ENCODE results near the gene ZNF862.

Gene ZNF862

GRCh38 chr7:149838224-149838991, at the start of gene ZNF862:
TSS of gene ZNF862 (plus strand) at chr7:149838375. CDS start at chr7:149838612, 237 bp downstream.
- peak; percentile 97 for DNase-seq

GRCh38 chr7:149789101-149789500, 49.1 kb upstream of the ZNF862 start:
- DNase-seq = no peak

- DNase-seq = no peak
Measured at GRCh38 chr7:149790146-149790548, 48.0 kb upstream of the ZNF862 start.

DNA sequence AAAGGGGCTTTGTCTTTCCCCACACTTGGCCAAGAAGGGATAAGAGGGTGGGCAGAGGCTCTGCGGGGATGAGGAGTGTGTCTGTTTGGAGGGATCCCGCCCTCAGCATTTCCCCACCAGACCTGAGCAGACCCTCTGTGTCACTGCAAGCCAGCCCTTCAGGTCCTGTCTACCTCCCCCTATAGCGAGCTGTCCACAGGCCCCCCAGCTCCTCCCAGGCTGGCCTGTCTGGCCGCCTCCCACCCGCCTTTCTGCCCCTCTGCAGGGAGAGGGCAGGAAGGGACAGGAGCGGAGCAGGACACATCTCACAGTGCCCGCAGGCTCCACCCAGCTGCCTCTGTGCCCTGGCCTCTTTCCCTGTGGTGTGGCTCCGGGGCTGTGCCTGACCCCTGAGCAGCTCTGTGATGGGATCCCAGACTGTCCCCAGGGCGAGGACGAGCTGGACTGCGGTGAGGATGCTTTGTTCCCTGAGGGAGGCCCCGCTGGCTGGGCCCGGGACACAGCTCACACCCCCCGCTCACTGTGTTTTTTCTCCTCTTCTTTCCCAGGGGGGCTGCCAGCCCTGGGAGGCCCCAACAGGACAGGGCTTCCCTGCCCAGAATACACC, 47.3 kb upstream of the ZNF862 start:
- no peak for DNase-seq

DNA sequence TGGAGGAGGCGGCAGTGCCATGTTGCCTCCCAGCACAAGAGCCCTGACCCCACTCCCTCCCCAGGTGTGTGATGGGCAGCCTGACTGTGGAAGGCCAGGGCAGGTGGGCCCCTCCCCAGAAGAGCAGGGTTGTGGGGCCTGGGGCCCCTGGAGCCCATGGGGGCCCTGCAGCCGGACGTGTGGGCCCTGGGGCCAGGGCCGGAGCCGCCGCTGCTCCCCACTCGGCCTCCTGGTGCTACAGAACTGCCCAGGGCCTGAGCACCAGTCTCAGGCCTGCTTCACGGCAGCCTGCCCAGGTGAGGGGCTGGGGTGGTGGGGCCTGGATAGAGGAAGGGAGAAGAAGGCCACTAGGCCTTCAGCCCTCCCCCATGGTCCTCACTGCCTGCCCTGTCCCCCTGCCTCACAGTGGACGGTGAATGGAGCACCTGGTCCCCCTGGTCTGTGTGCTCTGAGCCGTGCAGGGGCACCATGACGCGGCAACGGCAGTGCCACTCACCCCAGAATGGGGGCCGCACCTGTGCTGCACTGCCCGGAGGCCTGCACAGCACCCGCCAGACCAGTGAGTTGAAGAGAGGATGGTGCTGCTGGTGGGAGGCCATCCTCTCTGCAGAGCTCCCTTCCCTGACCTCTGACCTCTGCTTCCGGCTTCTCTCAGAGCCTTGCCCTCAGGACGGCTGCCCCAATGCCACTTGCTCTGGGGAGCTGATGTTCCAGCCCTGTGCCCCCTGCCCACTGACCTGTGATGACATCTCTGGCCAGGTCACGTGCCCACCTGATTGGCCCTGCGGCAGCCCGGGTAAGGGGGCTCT, 46.6 kb upstream of the ZNF862 start:
- DNase-seq = no peak

- no peak for DNase-seq
Measured at GRCh38 chr7:149792220-149792595, 46.0 kb upstream of the ZNF862 start.

GRCh38 chr7:149793261-149793660, 44.9 kb upstream of the ZNF862 start:
- DNase-seq = no peak

DNA sequence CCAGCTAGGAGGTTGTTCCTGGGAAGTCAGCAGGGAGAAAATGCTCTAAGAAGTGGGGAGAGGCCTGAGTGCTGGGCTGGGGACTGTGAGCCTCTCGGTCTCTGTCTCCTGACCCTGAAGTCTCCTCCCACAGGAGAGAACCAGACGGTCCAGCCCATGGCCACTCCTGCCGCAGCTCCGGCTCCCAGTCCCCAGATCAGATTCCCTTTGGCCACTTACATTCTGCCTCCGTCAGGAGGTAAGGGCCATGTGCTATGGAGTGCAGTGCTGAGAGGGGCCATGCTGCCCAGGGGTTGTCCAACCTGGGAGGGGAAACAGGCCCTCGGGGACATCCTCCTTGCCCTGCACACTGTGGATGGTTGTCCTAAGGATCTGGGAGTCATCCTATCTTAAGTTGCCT, 43.5 kb upstream of the ZNF862 start:
- no peak for DNase-seq

- DNase-seq = no peak
Measured at GRCh38 chr7:149795126-149795525, 43.0 kb upstream of the ZNF862 start.

GRCh38 chr7:149796287-149796860, 41.8 kb upstream of the ZNF862 start:
- DNase-seq = no peak

DNA sequence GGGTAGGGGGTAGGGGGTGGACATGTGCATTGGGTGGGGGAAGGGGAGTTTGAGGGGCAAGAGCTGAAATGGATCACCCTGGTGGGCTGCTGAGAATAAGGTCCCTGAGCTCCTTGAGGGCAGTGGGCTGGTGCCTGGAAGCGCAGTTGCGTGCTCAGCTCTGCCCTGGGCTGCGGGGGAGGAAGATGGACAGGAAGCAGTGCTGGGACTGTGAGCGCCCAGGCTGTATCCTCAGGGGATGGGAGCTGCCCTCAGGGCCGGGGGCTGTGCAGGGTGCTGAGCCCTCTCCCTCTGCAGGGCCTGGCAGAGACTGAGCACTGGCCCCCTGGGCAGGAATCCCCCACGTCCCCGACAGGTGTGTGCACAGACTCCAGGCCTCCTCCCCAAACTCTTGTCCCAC, 40.4 kb upstream of the ZNF862 start:
- no peak for DNase-seq

DNA sequence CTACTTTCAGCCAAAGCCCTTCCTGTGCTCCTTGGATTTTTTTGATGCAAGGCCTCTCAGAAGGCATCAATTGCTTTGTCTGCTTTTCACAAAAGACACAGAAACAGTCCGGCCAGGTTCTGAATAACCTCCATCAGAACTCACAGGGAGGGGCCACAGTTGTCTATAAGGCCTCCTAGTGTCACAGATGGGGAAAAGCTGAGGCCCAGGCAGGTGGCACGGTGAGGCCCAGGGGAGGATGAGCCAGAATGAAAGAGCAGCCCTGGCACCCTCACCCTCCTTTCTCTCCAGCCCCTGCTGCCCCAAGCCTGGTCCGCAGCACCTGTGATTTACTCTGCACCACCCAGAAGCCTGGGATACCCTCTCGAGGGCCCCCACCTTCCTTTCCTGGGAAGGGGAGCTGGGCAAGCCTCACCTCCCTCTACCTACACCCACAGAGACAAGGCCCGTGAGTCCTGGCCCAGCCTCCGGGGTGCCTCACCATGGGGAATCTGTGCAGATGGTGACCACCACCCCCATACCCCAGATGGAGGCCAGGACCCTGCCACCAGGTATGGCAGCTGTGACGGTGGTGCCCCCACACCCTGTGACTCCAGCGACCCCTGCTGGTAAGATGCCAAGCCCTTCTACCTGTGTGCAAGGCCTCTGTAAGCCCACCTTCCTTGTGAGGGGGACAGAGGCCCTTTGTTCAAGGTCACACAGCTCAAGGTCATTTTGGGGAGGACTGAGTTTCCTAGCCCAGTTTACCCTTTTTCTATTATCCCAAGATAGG, 38.6 kb upstream of the ZNF862 start:
- no peak for DNase-seq

GRCh38 chr7:149800169-149800555, 38.0 kb upstream of the ZNF862 start:
- no peak for DNase-seq

GRCh38 chr7:149801002-149801566, 37.1 kb upstream of the ZNF862 start:
- no peak for DNase-seq

GRCh38 chr7:149801816-149802215, 36.4 kb upstream of the ZNF862 start:
- no peak for DNase-seq

DNA sequence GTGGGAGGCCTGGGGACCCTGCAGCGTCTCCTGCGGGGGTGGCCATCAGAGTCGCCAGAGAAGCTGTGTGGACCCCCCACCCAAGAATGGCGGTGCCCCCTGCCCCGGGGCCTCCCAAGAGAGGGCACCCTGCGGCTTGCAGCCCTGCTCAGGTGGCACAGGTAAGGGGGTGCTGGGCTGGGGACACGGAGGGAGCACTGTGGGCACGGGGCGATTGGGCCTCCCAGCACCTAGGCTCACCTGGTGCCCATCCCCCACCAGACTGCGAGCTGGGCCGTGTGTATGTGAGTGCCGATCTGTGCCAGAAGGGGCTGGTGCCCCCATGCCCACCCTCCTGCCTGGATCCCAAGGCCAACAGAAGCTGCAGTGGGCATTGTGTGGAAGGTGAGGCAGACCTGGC, 35.2 kb upstream of the ZNF862 start:
- no peak for DNase-seq

- DNase-seq = no peak
Measured at GRCh38 chr7:149803551-149804074, 34.6 kb upstream of the ZNF862 start.

DNA sequence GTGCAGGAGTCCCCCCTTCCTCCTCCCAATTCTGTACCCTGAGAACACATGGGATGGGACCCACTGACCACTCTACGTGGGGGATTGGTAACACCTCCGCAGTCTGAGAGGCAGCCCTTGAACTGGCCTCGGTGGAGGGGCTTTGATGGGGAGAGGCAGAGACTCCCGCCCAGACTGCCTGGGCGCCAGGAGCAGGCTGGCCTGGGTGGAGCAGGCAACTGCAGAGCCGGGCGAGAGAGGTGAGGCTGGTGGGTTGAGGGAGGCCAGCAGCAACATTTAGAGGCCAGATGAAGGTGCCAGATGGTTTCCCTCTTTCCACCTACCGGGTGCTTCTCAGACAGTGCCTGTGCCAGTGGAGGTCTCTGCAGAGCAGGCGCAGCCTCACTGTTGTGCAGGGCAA, 34.1 kb upstream of the ZNF862 start:
- no peak for DNase-seq

DNA sequence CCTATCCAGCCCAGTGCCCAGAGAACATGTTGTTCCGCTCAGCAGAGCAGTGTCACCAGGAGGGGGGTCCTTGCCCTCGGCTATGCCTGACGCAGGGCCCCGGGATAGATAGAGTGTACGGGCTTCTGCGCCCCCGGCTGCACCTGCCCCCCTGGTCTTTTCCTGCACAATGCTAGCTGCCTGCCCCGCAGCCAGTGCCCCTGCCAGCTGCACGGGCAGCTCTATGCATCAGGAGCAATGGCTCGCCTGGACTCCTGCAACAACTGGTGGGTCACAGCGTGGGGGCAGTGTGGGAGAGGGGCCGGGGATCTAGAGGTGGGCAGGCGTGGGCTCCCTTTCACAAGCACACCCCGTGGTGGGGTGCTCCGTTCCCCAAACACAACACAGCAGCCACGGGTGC, 31.4 kb upstream of the ZNF862 start:
- no peak for DNase-seq

DNA sequence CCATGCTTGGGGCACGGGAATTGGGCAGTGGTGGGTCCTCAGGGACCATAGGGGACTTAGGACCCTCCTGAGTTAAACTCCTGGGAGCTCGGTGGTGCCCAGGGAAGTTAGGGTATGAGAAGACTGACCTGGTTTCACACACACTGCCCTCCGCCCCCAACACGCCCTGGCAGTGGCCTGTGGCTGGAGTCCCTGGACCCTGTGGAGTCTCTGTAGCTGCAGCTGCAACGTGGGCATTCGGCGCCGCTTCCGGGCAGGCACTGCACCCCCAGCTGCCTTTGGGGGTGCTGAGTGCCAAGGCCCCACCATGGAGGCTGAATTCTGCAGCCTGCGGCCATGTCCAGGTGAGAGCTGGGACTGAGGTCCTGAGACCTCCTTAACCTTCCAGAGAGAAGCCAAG, 29.9 kb upstream of the ZNF862 start:
- DNase-seq = no peak

DNA sequence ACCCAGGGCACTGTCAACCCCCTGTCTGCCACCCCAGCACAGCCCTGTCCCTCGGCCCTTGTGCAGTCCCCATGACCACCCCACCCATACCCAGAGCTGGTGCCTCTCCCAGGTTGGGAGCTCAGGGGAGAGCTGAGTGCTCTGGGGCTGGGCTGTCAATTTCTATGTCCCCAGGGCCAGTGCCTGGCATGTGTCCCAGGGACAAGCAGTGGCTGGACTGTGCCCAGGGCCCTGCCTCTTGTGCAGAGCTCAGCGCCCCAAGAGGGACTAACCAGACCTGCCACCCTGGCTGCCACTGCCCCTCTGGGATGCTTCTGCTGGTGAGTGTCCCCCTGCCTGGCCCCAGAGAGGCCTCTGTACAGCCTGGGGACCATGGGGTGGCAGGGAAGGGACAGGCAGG, 29.0 kb upstream of the ZNF862 start:
- DNase-seq = no peak

DNA sequence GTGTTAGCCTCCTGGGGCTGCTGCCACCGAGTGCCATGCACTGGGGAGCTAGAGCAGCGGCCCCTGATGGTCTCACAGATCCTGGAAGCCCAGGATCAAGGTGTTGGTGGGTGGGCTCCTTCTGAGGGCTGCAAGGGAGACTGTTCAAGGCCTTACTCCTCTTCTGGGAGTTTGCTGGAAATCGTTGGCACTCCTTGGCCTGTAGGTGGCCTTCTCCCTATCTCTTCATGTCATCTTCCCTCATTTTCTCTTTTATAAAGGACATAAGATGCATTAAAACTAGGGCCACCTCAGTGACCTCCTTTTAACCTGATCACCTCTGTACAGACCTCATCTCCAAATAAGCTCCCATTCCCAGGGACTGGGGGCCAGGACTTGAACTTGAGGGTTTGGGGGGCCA, 27.0 kb upstream of the ZNF862 start:
- no peak for DNase-seq

Data from kidney glomerular epithelial cell (primary cell).